IPS-11a (cell line): ENCODE measurements around the gene CCDC152.
"Not testable (repeated sequence)": the region's sequence is repeated elsewhere in the genome, so short reads cannot be mapped to it uniquely, and the experiment has no call there.

Experiments used
- H3K4me3 ChIP-seq: one replicate; pipeline ENCODE4 v1.5.1; 2013; ENCODE audit warnings: low read depth, low read length, control low read depth

CCDC152 gene

GRCh38 chr5:42756606-42757601 lies at the start of gene CCDC152:
Gene CCDC152 (plus strand): TSS chr5:42756818. CDS start chr5:42759122, 2,304 bp downstream.
- peak within 1 kb of the TSS; percentile 53 for H3K4me3 ChIP-seq

- no peak overlapping the region for H3K4me3 ChIP-seq
Observed at GRCh38 chr5:42715785-42716184, 40.8 kb upstream of the CCDC152 start.

GRCh38 chr5:42718591-42718990 lies 38.0 kb upstream of the CCDC152 start:
- no peak overlapping the region for H3K4me3 ChIP-seq

- no peak overlapping the region for H3K4me3 ChIP-seq
Observed at GRCh38 chr5:42719034-42719433, 37.6 kb upstream of the CCDC152 start.

- H3K4me3 ChIP-seq: no peak overlapping the region
Observed at GRCh38 chr5:42720251-42720650, 36.4 kb upstream of the CCDC152 start.

GRCh38 chr5:42721484-42721883 lies 35.1 kb upstream of the CCDC152 start:
- no peak overlapping the region for H3K4me3 ChIP-seq

- not testable (repeated sequence) for H3K4me3 ChIP-seq
Observed at GRCh38 chr5:42734531-42735058, 22.0 kb upstream of the CCDC152 start.

- H3K4me3 ChIP-seq: no peak overlapping the region
Observed at GRCh38 chr5:42740920-42741319, 15.7 kb upstream of the CCDC152 start.

GRCh38 chr5:42745426-42745825 lies 11.2 kb upstream of the CCDC152 start:
- no peak overlapping the region for H3K4me3 ChIP-seq

GRCh38 chr5:42745856-42746255 lies 10.8 kb upstream of the CCDC152 start:
- H3K4me3 ChIP-seq: no peak overlapping the region

- no peak overlapping the region for H3K4me3 ChIP-seq
Observed at GRCh38 chr5:42749020-42749419, 7.6 kb upstream of the CCDC152 start.

- H3K4me3 ChIP-seq: no peak overlapping the region
Observed at GRCh38 chr5:42750507-42750906, 6.1 kb upstream of the CCDC152 start.

- no peak overlapping the region for H3K4me3 ChIP-seq
Observed at GRCh38 chr5:42751044-42751443, 5.6 kb upstream of the CCDC152 start.

- no peak overlapping the region for H3K4me3 ChIP-seq
Observed at GRCh38 chr5:42753099-42753498, 3.5 kb upstream of the CCDC152 start.

- H3K4me3 ChIP-seq: no peak overlapping the region
Observed at GRCh38 chr5:42759456-42759855, 2.8 kb downstream of the CCDC152 start.

- H3K4me3 ChIP-seq: no peak overlapping the region
Observed at GRCh38 chr5:42760426-42760825, 3.8 kb downstream of the CCDC152 start.

- H3K4me3 ChIP-seq: no peak overlapping the region
Observed at GRCh38 chr5:42761791-42762190, 5.2 kb downstream of the CCDC152 start.

GRCh38 chr5:42767491-42768105 lies 11.0 kb downstream of the CCDC152 start:
- no peak overlapping the region for H3K4me3 ChIP-seq

- no peak overlapping the region for H3K4me3 ChIP-seq
Observed at GRCh38 chr5:42768106-42768504, 11.5 kb downstream of the CCDC152 start.

GRCh38 chr5:42770003-42770402 lies 13.4 kb downstream of the CCDC152 start:
- H3K4me3 ChIP-seq: no peak overlapping the region

- H3K4me3 ChIP-seq: no peak overlapping the region
Observed at GRCh38 chr5:42772265-42772993, 15.8 kb downstream of the CCDC152 start.
